ENCODE data around the gene ANXA9.

ANXA9 gene

DNA sequence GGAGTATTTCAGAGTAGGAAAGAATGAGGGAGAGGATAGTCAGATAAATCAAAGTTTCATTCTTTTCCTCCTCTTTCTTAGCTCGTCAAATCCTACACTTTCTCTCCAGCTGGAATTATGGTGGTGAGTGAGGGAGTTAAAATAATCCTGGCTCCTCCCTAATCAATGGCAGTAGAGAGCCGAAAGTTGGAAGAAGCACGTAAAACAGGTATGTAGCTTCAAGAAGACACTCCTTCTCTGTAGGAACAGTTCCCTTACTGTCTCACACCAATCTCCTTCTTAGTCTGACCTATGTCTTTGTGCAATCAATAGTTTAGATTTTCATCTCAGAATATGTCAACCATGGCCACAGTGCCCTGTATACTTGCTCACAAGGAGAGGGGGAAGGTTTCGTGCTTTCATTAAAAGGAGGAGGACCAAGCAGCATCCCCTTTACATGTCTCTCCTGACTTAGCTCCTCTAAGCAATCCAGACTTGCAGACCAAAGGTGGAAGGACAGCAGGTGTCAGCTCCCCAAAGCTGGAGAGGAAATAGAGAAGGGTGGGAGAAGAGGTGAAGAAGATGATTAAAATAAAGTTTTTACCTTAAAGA, 23.7 kb downstream of the ANXA9 start:
- DNase-seq (ENCODE audit: low read depth): no peak

DNA sequence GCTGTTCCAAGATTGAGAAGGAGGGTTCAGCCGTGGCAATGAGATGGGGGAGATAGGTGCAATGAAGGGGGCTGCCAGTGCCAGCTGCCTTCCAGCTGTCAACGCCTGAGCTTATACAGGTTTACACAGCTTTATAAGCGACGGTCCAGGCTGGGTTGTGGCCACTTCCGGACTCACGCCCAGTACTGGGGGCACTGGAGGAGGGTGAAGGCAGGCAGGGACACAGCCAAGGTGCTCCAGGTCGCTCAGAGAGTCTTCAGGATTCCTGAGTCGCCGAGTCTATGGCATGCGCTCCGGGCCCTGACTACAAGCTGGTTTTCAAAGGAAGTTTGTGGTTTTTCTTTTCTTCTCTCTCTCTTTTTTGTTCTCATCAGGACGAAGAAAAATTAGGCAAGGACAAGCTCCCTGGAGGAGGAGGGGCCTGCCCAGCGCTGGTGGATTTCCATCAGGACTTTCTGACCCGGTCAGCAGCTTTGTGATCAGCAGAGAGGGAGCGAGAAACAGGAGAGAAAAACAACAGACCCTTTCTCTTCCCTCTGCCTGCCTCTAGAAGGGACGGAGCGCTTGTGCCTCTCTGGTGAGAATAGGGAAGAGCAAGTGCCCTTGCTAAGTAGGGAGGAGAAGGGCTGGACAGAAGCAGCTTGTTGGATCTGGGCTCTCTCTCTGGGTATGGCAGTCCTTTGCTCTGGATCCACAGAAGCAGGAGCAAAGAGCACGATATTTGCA, 24.4 kb downstream of the ANXA9 start, which contains the start of gene MINDY1:
Gene MINDY1, minus strand, starts transcription at position 576 of the 726 bp plus-strand sequence. CDS start 4,285 bp downstream, outside the sequence.
- no peak for DNase-seq (ENCODE audit: low read depth)

DNA sequence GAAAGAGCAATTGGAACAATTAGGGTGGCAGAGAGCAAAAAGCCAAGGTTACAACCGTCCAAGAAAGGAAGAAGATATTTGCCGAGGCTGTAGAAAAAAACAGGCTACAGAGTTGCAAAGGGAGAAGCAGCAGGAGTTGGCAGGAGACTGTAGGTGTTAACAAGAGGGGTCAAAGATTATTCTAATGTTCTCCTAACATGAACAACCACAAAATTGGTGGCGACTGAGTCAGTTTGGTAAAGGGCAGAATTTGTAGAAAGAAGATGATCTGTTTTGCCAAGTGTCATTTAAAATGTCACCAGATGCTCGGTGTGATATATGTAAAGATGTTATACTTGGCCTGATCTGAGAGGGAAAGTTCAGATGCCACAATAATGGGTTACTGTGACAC, 25.8 kb downstream of the ANXA9 start:
- DNase-seq (ENCODE audit: low read depth): no peak

DNA sequence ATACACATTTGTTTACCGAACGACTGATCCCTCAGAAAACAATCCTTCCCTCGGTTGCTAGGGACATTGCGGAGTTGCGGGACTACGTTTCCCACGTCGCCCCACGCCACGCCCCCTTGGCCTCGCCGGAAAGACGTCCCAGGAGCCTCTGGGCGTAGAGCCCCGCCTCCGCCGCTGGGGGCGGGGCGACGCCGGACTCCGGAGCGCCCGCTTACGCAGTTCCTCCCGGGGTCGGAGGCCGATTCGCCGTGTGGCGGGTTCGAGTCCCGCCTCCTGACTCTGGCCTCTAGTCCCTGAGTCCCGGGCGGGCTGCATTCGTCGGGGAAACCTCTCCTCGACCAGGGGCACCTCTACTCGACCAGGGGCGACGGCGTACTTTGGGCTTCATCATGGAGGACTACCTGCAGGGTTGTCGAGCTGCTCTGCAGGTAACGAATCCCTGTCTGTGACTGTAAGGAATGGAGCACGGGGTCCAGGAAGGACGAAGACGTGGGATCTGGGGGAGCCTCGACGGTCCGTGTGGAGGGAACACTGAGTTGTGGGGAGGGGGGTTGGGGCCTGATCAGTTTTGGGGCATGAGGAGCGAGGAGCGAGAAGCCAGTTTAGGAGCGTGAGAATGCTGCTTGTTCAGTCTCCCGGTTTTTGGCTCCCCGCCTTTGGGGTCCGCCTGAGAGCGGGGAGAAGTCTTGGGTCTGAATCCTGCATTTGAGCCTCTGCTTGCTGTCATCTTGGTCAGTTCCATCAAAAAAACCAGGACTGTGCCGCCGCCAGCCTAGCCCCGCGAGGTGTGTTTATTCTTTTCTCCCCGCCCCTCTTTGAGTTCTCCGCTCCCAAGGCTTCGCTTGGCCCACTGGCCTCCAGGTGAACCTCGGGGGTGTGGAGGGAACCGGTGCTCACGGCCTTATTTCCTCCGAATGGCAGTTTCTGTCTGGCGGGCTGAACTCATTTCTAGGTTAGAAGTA, 26.4 kb downstream of the ANXA9 start, which contains the start of gene PRUNE1:
Gene PRUNE1, plus strand, starts transcription at position 206 of the 962 bp plus-strand sequence. Its CDS starts 184 bp downstream, at position 390.
- peak; percentile 92 for DNase-seq (ENCODE audit: low read depth)

- DNase-seq (ENCODE audit: low read depth): no peak
Observed at GRCh38 chr1:151009206-151009587, 27.1 kb downstream of the ANXA9 start.

GRCh38 chr1:151009674-151010345, 27.7 kb downstream of the ANXA9 start:
- no peak for DNase-seq (ENCODE audit: low read depth)

DNA sequence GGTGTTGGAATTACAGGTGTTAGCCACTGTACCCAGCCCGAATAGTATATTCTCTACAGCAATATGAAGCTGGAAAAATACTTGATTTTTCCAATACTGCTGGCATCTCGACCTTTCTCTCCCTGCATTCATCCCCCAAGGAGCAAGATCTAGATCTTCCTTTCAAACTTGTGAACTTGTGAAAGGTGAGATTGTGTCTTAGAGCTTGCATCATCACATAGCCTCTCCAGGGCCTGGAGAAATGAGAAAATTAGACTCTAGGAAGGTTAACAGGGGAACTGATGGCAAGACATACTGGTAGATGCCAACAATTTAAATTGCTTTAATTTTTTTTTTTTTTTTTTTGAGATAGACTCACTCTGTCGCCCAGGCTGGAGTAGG, 28.2 kb downstream of the ANXA9 start:
- DNase-seq (ENCODE audit: low read depth): no peak

- no peak for DNase-seq (ENCODE audit: low read depth)
Observed at GRCh38 chr1:151011154-151011850, 29.2 kb downstream of the ANXA9 start.

DNA sequence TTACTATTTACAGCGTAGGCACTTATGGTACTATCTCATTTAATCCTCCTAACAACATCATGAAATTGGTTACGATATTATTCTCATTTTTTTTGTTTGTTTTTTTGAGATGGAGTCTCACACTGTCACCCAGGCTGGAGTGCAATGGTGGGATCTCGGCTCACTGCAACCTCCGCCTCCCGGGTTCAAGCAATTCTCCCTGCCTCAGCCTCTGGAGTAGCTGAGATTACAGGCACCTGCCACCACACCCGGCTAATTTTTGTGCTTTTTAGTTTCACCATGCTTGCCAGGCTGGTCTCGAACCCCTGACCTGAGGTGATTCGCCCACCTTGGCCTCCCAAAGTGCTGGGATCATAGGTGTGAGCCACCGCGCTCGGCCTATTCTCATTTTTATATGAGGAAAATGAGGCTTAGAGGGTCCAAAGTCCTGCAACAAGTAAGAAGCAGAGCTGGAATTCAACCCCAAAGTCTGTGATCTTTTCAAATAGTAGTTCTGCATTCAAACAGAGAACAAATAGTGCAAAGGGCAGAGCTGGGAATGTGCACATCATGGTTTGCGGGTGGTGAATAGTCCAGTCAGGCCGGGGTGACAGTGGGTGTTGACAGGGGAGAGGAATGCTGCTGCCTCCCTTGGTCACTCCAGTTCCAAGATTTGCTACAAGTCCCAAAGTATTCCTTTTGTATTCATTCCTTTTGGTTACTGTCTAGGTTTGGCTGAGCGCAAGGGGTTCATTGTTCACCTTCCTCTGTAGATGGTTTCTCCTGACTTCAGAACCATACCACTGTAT, 30.8 kb downstream of the ANXA9 start:
- DNase-seq (ENCODE audit: low read depth): no peak

- no peak for DNase-seq (ENCODE audit: low read depth)
Observed at GRCh38 chr1:151013518-151013917, 31.4 kb downstream of the ANXA9 start.

- DNase-seq (ENCODE audit: low read depth): peak; percentile 47
Observed at GRCh38 chr1:151024540-151025146, 42.6 kb downstream of the ANXA9 start.

GRCh38 chr1:151026460-151026859, 44.4 kb downstream of the ANXA9 start:
- no peak for DNase-seq (ENCODE audit: low read depth)

GRCh38 chr1:151032164-151032563, 50.1 kb downstream of the ANXA9 start:
- no peak for DNase-seq (ENCODE audit: low read depth)

- no peak for DNase-seq (ENCODE audit: low read depth)
Observed at GRCh38 chr1:151035167-151035566, 53.1 kb downstream of the ANXA9 start.

DNA sequence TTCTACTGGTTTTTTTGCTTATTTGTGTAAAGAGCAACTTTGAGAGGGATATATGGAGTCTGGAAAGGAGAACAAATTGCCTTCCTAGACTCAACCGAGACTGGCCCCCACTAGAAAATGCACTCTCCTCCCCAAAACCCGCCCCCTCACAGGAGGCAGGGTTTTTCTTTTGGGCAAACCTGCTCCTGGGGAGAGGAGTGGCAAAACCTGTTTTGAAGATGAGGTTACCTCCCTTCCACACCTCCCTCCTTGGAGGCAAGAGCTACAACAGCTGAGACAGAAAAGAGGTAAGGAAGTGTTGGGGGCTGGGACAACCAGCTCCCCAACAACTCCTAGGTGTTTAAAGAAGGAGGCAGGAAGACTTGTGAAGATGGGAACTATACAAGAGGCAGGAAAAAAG, 54.3 kb downstream of the ANXA9 start, which contains the start of gene BNIPL:
Gene BNIPL, plus strand, starts transcription at position 231 of the 400 bp plus-strand sequence. Its CDS starts 140 bp downstream, at position 371.
- DNase-seq (ENCODE audit: low read depth): no peak

DNA sequence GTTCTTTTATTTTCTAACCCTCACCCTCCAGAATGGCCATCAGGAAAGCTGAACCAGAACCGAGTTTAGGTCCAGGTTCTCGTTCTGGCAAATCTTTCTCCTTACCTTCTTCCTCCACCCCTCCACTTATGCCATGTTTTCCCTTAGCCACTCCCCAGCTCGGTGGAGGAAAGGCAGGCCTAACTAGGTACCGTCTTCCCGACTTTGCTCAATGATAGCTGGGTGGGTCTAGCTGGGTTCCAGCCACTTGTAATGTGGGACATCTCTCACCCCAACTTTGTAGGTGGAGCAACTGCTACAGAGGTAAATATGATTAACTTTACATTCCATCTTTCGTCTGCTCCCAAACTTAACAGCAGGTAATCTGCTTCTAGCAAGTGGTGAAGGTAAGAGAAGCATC, 54.9 kb downstream of the ANXA9 start:
- DNase-seq (ENCODE audit: low read depth): no peak

DNA sequence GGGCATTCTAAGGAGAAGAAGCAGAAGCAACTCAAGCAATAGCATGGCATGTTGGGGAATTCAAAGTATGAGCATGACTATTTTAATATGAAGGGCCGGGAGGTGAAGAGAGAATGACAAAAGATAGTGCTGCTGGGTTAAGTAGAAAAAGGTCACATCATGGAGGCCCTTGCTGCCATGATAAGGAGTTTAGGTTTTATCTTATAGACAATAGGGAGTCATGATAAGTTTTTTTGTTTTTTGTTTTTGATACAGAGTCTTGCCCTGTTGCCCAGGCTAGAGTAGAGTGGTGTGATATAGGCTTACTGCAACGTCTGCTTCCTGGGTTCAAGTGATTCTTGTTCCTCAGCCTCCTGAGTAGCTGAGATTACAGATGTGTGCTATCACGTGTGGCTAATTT, 57.4 kb downstream of the ANXA9 start:
- DNase-seq (ENCODE audit: low read depth): no peak

DNA sequence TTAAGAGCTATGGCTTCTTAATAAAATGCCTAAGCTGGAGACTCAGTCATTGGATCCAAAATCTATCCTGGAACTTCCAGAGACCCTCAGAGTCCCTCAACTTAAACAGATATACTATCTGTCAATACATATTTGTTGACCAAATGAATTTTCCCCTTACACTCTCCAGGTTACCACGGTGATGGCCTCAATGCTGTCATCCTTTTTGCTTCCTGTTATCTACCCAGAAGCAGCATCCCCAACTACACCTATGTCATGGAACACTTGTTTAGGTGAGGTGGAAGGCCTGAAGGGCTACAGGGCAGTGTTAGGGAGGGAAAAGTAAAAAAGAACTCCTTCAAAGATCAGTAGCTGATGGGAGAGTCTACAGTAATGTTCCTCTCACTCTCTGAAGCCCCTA, 61.1 kb downstream of the ANXA9 start:
- no peak for DNase-seq (ENCODE audit: low read depth)
